ENCODE data around the gene CBLL2.

DNA sequence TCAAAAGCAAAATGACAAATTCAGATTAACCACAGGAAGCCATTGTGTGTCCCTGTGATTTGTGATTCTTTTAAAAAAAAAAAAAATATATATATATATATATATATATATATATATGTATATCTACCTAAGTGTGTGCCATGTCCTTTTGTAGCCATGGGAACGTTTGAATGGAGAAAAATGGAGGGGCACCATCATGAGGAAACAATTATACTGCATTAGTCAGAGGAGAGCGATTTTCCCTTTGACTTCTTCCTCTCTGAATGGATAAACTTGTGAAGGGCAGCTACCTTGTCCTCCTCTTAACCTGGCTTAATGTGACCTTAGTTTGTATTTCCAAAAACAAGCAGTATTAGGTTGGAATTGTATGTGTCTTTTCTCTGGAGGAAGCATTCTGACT lies 23.3 kb upstream of the CBLL2 start:
- TF ChIP-seq, protein P1, sequence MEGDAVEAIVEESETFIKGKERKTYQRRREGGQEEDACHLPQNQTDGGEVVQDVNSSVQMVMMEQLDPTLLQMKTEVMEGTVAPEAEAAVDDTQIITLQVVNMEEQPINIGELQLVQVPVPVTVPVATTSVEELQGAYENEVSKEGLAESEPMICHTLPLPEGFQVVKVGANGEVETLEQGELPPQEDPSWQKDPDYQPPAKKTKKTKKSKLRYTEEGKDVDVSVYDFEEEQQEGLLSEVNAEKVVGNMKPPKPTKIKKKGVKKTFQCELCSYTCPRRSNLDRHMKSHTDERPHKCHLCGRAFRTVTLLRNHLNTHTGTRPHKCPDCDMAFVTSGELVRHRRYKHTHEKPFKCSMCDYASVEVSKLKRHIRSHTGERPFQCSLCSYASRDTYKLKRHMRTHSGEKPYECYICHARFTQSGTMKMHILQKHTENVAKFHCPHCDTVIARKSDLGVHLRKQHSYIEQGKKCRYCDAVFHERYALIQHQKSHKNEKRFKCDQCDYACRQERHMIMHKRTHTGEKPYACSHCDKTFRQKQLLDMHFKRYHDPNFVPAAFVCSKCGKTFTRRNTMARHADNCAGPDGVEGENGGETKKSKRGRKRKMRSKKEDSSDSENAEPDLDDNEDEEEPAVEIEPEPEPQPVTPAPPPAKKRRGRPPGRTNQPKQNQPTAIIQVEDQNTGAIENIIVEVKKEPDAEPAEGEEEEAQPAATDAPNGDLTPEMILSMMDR (IDR thresholded peaks at IDR 0.05): no peak
- TF ChIP-seq POLR2A (IDR thresholded peaks at IDR 0.05): no peak
- no peak for TF ChIP-seq POLR2AphosphoS5 (IDR thresholded peaks at IDR 0.05)
- no peak for TF ChIP-seq EP300 (IDR thresholded peaks at IDR 0.05)
